Prostate gland (tissue), 2 donors: ENCODE measurements around the gene OTULINL.

Source experiments
- POLR2A ChIP-seq: fragments of 450-650 bp; IDR thresholded peaks from one replicate; pipeline ENCODE4 v1.6.1; 2016; ENCODE audit warnings: antibody characterized with exemption, mild to moderate bottlenecking
- POLR2AphosphoS5 ChIP-seq: sonication (generic); formaldehyde crosslinking; IDR thresholded peaks from one replicate; pipeline ENCODE4 v1.6.1; 2017; ENCODE audit warnings: antibody characterized with exemption
- TF ChIP-seq, protein P1 (sequence below), 4 experiments: fragments of 200-600 bp in 2 of 4; fragments of 450-650 bp in 2 of 4; sonication (generic) in 2 of 4; IDR thresholded peaks; 1 replicate in 3 of 4; 2 replicates in 1 of 4; pipeline ENCODE4 v1.5.1; 2016 to 2019; ENCODE audit warnings: antibody characterized with exemption in 4 of 4, mild to moderate bottlenecking in 2 of 4, moderate library complexity in 2 of 4

DNA sequence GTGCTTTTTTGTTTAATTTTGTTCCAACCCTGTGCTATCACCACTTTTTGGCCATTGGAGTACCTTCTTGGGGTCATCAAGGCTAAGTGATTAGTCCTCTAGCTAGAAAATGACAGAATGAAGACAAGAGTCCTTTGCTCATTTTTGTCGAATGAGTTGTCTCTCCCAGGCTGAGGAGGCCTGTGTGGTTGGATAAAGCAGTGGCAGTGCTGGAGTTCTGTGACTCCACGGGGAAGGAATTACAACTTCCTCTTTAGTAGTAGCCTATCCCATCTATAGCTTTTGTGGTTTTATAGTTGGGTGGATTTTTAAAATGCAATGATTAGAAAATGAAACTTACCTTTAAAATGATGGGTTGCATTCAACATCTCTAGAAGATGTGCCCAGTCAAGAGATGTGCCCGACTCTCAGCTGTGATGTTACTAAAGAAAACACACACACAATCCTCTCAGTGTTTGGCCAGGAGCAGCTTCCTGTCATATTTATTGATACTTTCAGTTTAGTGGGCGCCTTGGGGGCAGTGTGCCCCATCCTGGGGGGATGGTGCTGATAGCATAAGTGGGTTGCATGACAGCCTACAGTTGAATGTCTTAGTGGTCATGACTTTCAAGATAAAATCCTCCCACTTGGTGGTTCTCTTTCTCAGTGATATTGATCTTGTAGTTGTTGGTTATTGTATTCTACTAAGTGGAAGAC lies 11.9 kb downstream of the OTULINL start:
- TF ChIP-seq, protein P1, sequence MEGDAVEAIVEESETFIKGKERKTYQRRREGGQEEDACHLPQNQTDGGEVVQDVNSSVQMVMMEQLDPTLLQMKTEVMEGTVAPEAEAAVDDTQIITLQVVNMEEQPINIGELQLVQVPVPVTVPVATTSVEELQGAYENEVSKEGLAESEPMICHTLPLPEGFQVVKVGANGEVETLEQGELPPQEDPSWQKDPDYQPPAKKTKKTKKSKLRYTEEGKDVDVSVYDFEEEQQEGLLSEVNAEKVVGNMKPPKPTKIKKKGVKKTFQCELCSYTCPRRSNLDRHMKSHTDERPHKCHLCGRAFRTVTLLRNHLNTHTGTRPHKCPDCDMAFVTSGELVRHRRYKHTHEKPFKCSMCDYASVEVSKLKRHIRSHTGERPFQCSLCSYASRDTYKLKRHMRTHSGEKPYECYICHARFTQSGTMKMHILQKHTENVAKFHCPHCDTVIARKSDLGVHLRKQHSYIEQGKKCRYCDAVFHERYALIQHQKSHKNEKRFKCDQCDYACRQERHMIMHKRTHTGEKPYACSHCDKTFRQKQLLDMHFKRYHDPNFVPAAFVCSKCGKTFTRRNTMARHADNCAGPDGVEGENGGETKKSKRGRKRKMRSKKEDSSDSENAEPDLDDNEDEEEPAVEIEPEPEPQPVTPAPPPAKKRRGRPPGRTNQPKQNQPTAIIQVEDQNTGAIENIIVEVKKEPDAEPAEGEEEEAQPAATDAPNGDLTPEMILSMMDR (IDR thresholded peaks at IDR 0.05), result no peak
- TF ChIP-seq POLR2AphosphoS5 (no peak), POLR2A (no peak)
